Measurements from ENCODE around the gene CASS4.

- TF ChIP-seq CTCF (IDR thresholded peaks at IDR 0.05) (no peak), POLR2A (IDR thresholded peaks at IDR 0.05) (no peak), POLR2AphosphoS5 (IDR thresholded peaks at IDR 0.05; ENCODE audit: insufficient read depth in 1 of 2, low read depth in 1 of 2) (no peak)
Measured at GRCh38 chr20:56506103-56506502, 94.0 kb downstream of the CASS4 start.
